HUDEP-2 (cell line): ENCODE results near the gene GPX6.
A peak's percentile ranks its signal among the peaks of the same experiment; 100 is the strongest.
"Not testable (repeated sequence)": the region's sequence is repeated elsewhere in the genome, so short reads cannot be mapped to it uniquely, and the experiment has no call there.

ENCODE experiments used
- DNase-seq, 76 experiments: peaks; one replicate each; lab custom pipeline; 2025; ENCODE audit not compliant: unreplicated experiment in 76 of 76; lab: John Stamatoyannopoulos, UW

The GPX6 gene

DNA sequence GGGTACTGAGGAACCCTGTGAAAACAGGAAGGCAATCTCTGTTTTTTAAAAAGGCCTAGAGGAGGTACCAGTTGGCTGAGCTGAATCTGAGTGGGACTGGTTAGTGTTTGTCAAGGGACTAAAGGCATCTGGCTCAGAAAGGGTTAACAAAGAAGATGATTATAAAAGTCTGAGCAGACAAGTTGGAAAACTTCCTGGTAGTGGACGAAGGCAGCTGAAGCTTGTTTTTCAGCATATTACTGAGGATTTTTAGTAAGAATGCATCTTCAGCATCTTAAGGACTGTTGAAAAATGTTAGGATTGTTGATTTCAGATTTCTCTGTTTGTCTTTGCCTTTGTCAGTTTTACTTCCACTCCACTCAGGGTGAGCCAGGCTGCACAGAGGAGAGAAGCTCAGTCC, 15.2 kb upstream of the GPX6 start:
- no peak for DNase-seq

DNA sequence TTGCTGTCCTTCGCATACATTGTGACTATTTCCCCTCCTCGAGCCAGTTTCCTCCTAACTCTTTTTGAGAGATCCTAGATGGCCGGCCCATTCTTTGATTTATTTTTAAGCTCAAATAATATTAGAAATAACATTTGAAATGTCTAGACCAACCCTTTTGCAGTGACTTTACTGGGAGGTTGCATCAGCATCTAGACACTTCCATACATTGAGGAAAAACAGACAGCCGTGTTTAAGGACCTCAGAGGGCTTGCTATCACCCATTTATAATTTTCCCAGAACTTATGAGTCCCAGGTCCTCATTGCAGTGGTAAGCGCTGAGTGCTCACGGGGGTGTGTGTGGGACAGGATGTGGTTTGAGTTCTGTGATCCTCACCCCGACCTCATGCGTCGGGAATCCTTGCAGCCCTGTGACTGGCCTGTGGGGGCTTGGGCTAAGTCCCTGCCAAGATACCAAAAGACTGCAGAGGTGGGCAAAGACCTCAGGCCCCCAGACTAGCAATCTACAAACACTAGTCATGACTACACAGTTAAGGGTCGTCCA, 10.0 kb upstream of the GPX6 start, which contains the start of gene GPX5:
TSS of gene GPX5 (plus strand) at position 386 of the 544 bp plus-strand sequence. CDS start at position 519, 133 bp downstream.
- DNase-seq = no peak

GRCh38 chr6:28523241-28523622, 7.6 kb upstream of the GPX6 start:
- peak in 3 of 76 experiments; percentile 7 to 32 (median 10) for DNase-seq

GRCh38 chr6:28522594-28523240, 7.1 kb upstream of the GPX6 start:
- no peak for DNase-seq

DNA sequence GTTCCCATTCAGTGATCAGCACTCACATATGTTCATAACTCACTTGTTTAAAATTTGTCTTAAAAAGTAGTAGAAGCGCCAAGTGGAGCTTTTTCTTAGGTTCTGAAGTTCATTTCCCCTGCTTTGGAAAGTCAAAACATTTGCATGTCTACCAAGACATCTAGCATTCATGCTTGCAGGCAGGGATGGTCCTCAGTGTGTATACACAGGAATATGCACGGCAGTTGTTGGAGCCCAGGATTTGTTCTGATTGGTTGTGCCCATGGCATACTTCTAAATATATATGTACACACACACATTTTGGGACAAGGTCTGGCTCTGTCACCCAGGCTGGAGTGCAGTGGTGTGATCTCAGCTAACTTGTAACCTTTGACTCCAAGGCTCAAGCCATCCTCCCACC, 2.4 kb upstream of the GPX6 start:
- no peak for DNase-seq

GRCh38 chr6:28512387-28512786, 3.2 kb downstream of the GPX6 start:
- not testable (repeated sequence) for DNase-seq

GRCh38 chr6:28511628-28512300, 3.8 kb downstream of the GPX6 start:
- DNase-seq = no peak

DNA sequence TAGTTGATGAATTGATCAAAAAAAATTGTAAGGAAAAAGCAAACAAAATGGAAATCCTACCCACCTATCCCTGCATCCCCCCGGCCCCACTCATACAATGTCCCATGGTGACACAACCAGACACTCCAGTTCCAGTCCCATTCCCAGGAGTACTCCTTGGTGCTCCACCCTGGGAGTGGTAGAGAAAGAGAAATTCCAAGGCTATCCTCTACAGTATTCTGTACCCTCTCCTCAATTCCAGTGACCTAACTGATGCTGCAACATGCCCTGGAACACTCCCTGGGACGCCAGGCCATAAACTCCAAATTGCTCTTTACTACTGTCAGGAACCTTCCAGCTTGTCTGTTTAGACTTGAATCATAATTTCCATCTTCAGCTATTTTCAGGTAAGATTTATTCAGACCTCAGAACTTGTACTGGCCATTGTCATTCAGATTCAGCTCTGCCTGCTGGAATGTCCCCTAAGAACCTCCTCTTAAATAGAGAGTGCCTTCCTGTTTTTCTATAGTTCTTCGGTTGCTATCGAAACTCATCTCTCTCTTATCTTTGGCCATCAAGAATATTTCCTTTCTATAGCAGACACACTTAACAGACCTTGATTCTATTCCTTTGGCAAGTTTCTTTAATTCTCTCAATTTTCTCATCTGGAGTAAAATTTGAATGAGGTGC, 8.7 kb downstream of the GPX6 start:
- DNase-seq = no peak

DNA sequence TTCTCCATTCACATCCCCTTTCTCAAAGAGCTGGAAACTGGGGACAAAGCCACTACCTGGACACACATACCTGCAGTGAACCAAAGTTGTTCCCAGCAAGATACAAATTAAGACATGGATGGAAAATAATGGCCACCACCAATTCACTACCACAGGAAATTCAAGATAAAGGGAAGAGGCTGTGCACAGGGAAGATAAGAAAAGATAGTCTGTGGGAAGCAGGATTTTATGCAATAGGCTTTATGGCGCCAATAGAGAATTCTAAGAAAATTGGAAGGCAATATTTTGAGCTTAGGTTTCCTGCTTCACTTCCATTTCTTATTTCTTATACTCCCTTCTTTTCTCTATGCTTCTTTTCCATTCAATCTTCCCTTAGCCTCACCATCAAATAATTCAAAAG, 9.9 kb downstream of the GPX6 start:
- DNase-seq = no peak

DNA sequence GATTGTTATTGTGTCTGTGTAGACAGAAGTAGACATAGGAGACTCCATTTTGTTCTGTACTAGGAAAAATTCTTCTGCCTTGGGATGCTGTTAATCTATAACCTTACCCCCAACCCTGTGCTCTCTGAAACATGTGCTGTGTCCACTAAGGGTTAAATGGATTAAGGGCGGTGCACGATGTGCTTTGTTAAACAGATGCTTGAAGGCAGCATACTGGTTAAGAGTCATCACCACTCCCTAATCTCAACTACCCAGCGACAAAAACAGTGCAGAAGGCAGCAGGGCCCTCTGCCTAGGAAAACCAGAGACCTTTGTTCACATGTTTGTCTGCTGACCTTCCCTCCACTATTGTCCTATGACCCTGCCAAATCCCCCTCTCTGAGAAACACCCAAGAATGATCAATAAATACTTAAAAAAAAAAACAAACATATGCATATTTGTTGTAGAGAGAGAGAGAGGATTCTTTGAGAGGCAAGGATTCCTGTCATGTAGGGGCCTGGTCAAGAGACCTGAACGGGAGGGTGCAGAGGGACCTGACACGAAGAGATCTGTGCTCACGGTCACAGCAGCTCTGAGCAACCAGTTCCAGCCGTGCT, 12.8 kb downstream of the GPX6 start:
- peak in 1 of 76 experiments; percentile 20 for DNase-seq

DNA sequence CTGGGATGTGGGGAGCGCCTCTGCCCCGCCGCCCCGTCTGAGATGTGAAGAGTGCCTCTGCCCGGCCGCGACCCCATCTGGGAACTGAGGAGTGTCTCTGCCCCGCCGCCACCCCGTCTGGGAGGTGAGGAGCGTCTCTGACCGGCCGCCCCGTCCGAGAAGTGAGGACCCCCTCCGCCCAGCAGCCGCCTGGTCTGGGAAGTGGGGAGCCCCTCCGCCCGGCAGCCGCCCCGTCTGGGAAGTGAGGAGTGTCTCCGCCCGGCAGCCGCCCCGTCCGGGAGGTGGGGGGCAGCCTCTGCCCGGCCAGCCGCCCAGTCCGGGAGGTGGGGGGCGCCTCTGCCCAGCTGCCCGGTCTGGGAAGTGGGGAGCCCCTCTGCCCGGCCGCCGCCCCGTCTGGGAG, 13.5 kb downstream of the GPX6 start:
- DNase-seq = not testable (repeated sequence)

GRCh38 chr6:28501259-28501658, 14.3 kb downstream of the GPX6 start:
- no peak for DNase-seq

DNA sequence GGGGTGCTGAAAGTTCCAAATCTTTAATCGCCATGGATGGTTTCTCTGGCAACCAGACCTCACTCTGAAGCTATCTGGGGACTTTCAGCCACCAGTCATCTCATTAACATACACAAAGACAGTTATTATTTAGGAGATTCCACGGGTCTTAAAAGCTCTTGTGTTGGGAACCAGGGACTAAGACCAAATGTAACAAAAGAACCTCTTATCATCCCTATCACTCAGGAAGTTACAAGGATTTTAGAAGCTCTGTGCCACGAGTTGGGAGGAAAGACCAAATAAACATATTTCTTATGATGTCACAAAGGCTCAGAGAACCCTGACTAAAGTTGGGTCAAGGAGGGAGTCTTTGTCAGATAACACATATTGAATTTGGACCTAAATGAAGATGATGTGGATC, 17.7 kb downstream of the GPX6 start:
- no peak for DNase-seq

DNA sequence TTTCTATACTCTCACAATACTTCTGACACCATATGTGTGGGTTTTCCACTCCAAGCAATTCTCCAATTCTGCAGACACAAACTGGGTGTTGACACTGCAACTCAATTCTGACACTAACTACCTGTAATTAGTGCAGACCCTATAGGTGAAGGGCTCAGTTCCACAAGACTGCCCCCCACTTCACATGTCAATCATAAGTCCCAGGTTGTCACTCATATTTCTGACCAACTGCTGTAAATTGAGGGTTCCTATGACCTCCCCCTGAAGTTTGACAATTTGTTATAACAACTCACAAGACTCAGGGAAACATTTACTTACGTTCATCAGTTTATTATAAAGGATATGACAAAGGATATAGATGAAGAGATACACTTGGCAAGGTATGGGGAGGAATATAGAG, 18.3 kb downstream of the GPX6 start:
- no peak for DNase-seq

GRCh38 chr6:28496099-28496779, 19.4 kb downstream of the GPX6 start:
- peak in 11 of 76 experiments; percentile 4 to 31 (median 18) for DNase-seq

- DNase-seq = no peak
Measured at GRCh38 chr6:28491984-28492317, 23.6 kb downstream of the GPX6 start.

DNA sequence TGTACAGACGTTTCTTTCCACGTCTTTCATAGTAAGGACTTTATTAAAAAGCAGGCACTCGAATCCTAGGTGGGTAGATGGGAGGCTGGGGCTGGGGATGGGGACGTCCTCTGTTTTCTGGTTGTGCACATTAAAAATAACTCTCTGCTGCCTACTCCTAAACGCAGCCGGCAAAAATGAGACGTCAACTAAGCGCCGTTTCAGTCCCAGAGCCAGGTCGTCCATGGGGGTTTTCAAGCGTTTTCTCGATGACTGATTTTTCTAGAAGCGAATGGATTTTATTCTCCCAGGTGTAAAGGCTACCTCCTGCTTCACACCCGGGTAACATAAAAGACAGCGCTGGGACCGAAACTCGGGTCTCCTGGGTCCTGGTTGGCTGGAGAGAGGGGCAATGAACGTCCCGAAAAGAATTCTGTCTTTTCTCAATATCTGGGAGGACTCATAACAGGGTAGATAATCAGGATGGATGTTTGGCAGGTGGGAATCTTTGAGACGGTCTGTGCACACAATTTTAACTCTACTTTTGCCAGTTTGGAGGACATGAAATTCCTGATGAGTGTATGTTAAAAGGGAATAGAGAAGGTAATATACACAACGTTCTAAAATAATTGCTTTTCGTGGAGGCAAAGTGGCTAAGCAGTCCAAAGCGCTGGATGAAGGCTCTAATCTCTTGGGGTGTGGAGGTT, 25.2 kb downstream of the GPX6 start:
- DNase-seq = peak in 8 of 76 experiments; percentile 27 to 71 (median 60)

DNA sequence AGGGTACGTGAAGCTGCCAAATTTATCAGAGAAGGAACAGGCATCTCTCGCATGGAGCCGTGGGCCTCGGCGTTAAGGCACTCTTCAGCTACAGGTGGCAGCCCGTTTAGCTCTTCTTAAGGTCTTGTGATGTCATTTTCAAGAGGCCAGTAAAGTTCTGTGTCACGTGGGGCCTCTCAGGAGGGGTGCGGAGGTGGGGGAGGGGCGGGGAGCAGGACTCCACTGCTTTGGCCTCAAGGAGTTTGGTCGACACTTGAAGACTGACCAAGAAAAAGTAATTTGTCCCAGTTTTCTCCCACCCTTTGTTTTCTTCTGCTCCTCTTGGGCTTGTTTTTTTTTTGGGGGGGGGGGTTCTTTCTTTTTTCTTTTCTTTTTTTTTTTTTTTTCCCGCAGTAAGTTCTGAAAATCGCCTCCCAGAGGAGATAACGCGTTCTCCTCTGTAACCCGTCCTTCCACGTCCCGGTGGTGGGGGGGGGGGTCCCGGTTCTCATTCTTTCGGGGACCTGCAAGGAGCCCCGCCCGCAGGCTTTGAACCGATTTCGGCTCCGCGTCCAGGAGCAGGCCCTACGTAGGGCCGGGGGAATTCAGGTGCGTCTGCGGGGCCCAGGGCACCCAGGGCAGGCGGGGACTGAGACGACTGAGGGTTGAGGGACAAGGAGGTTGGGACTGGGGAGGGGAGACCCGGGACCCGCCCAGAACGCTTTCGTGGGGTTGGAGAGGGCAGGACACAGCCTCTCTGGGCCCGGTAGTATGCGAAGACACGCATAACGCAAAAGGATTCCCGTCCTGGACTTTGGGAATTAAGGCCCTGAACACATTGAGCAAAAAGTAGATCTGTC, 26.0 kb downstream of the GPX6 start:
- DNase-seq = peak in 75 of 76 experiments; percentile 58 to 94 (median 88)

- DNase-seq = peak in 71 of 76 experiments; percentile 26 to 93 (median 73)
Measured at GRCh38 chr6:28488916-28489365, 26.7 kb downstream of the GPX6 start.
